Endothelial cell of umbilical vein (primary cell): ENCODE data around the gene FAM120A. TPM values are rescaled to one million over a fixed set of nuclear protein-coding genes. Genes with fewer than 3 reads are reported as not detected.
A peak's percentile ranks its signal among the peaks of the same experiment; 100 is the strongest.

Experiments used
- Bru-seq: library from RNA; stranded (reverse); fragments of 400-500 nt; gene quantifications from one replicate; lab custom pipeline; 2021; lab: Mats Ljungman, UMichigan
- BruChase-seq, 2 experiments: library from RNA; stranded (reverse); fragments of 400-500 nt; gene quantifications; one replicate each; lab custom pipeline; 2021; lab: Mats Ljungman, UMichigan
- BruUV-seq: library from RNA; stranded (reverse); fragments of 400-500 nt; replicated peaks from 2 replicates; lab custom pipeline; 2021; lab: Mats Ljungman, UMichigan
- CTCF ChIA-PET: fragments of 300-600, 350-600 bp; sonication (Branson Sonifier 250); formaldehyde crosslinking; loops from one replicate; lab custom pipeline; 2021; ENCODE audit warnings: antibody characterized with exemption, inconsistent platforms; lab: Charles Lee
- POLR2A ChIA-PET: fragments of 300-600, 350-600 bp; sonication (Branson Sonifier 250); formaldehyde crosslinking; loops from one replicate; lab custom pipeline; 2021; ENCODE audit warnings: antibody characterized with exemption, inconsistent platforms; lab: Charles Lee
- DNase-seq: peaks from one replicate; pipeline ENCODE4 v3.0.0-alpha.2; 2011; ENCODE audit warnings: low read depth, low spot score
- FAIRE-seq: peaks from 2 replicates; lab custom pipeline; 2011; peaks lifted over from hg19 to GRCh38; lab: Jason Lieb, UNC
- H2AFZ ChIP-seq: 2 replicates; pipeline ENCODE4 v1.6.0; 2012; ENCODE audit warnings: low read depth, low read length, control low read depth, inconsistent platforms
- H3K27ac ChIP-seq: 2 replicates; pipeline ENCODE4 v1.5.1; 2011; ENCODE audit warnings: low read depth, mild to moderate bottlenecking, control low read depth, low read length, moderate library complexity; ENCODE audit not compliant: insufficient read depth
- H3K27me3 ChIP-seq, 2 experiments: 2 replicates each; pipeline versions ENCODE4 v1.6.0 to v1.6.1; 2011; ENCODE audit warnings: low read length in 2 of 2, mixed read lengths in 1 of 2; ENCODE audit not compliant: control insufficient read depth in 2 of 2, insufficient read depth in 2 of 2
- H3K36me3 ChIP-seq, 2 experiments: 2 replicates in 1 of 2; 3 replicates in 1 of 2; pipeline ENCODE4 v1.5.1; 2011; ENCODE audit warnings: low read length in 2 of 2, mild to moderate bottlenecking in 1 of 2, moderate library complexity in 1 of 2; ENCODE audit not compliant: control insufficient read depth in 2 of 2, insufficient read depth in 2 of 2; ENCODE audit errors: extremely low read depth in 1 of 2
- H3K4me1 ChIP-seq: 3 replicates; pipeline ENCODE4 v1.5.1; 2011; ENCODE audit warnings: mild to moderate bottlenecking, low read length; ENCODE audit not compliant: control insufficient read depth, insufficient read depth; ENCODE audit errors: extremely low read depth
- H3K4me2 ChIP-seq: 2 replicates; pipeline ENCODE4 v1.6.1; 2011; ENCODE audit warnings: low read length, control low read depth, mixed read lengths; ENCODE audit not compliant: insufficient read depth
- H3K4me3 ChIP-seq, 3 experiments: fragments of 200-600 bp in 1 of 3; sonication (generic), shearing (Covaris generic) in 1 of 3; replicated peaks in 1 of 3; 2 replicates each; pipeline ENCODE4 v1.5.1; 2011 to 2016; ENCODE audit warnings: control low read depth in 3 of 3, low read length in 3 of 3, mild to moderate bottlenecking in 2 of 3, inconsistent platforms in 1 of 3, low read depth in 1 of 3, moderate library complexity in 1 of 3; ENCODE audit not compliant: insufficient read depth in 1 of 3
- H3K79me2 ChIP-seq: 2 replicates; pipeline ENCODE4 v1.6.0; 2012; ENCODE audit warnings: low read length, inconsistent platforms; ENCODE audit not compliant: control insufficient read depth, insufficient read depth
- H3K9ac ChIP-seq: replicated peaks from 2 replicates; pipeline ENCODE3; 2011; ENCODE audit warnings: low read length, control low read depth; ENCODE audit not compliant: insufficient read depth; ENCODE audit errors: extremely low read depth
- H3K9me1 ChIP-seq: replicated peaks from 3 replicates; pipeline ENCODE4 v1.6.0; 2011; ENCODE audit warnings: mild to moderate bottlenecking, low read length; ENCODE audit not compliant: control insufficient read depth, insufficient read depth; ENCODE audit errors: extremely low read depth
- H3K9me3 ChIP-seq: replicated peaks from 2 replicates; pipeline ENCODE4 v1.5.1; 2012; ENCODE audit warnings: low read length, inconsistent platforms; ENCODE audit not compliant: control insufficient read depth, insufficient read depth
- H4K20me1 ChIP-seq: replicated peaks from 2 replicates; pipeline ENCODE3; 2011; ENCODE audit warnings: mild to moderate bottlenecking, low read length; ENCODE audit not compliant: control insufficient read depth, insufficient read depth; ENCODE audit errors: extremely low read depth
- EZH2 ChIP-seq: IDR thresholded peaks from 2 replicates; pipeline ENCODE4 v1.6.1; 2012; ENCODE audit warnings: borderline replicate concordance, low read depth, mild to moderate bottlenecking, moderate library complexity, low read length, inconsistent platforms; ENCODE audit not compliant: severe bottlenecking
- FOS ChIP-seq: IDR thresholded peaks from 2 replicates; pipeline ENCODE4 v1.6.1; 2011; ENCODE audit warnings: mild to moderate bottlenecking, low read length, moderate library complexity, borderline replicate concordance; ENCODE audit not compliant: insufficient read depth
- GATA2 ChIP-seq: IDR thresholded peaks from 2 replicates; pipeline ENCODE4 v1.7.0; 2011; ENCODE audit warnings: low read depth, mild to moderate bottlenecking, moderate library complexity, mixed read lengths, low read length; ENCODE audit not compliant: insufficient read length, insufficient read depth
- JUN ChIP-seq: IDR thresholded peaks from 2 replicates; pipeline ENCODE4 v1.6.1; 2011; ENCODE audit warnings: borderline replicate concordance, low read depth; ENCODE audit not compliant: insufficient read length, insufficient read depth
- MYC ChIP-seq: IDR thresholded peaks from one replicate; pipeline ENCODE4 v1.6.1; 2011; ENCODE audit warnings: mild to moderate bottlenecking, low read depth, low read length
- POLR2A ChIP-seq: IDR thresholded peaks from 2 replicates; pipeline ENCODE4 v1.6.1; 2012; ENCODE audit warnings: low read depth, mild to moderate bottlenecking, control low read depth, low read length
- POLR2AphosphoS5 ChIP-seq: IDR thresholded peaks from 2 replicates; pipeline ENCODE4 v1.6.1; 2012; ENCODE audit warnings: low read depth, mild to moderate bottlenecking, control low read depth, low read length, moderate library complexity; ENCODE audit not compliant: insufficient read depth
- dilution Hi-C: fragments of 300-500 bp; cut with MboI; formaldehyde crosslinking; loops from one replicate; pipeline ENCODE4 v1.15.0; 2019; ENCODE audit warnings: low sequenced_read_pairs; ENCODE audit not compliant: extremely low pct_ligation_motif_present
- intact Hi-C: fragments of 100-400 bp; cut with micrococcal nuclease; formaldehyde crosslinking; loops from one replicate; pipeline ENCODE4 v1.10.0; 2022
- long read RNA-seq: library from polyadenylated mRNA; stranded (forward); transcript quantifications from one replicate; pipeline ENCODE4 v2.0.0, GENCODE V29; 2021
- polyA minus RNA-seq, 3 experiments: library from RNA; depleted of rRNA, polyadenylated mRNA; stranded (reverse); fragments of >200 nt; gene quantifications; 1 replicate in 1 of 3; 2 replicates in 2 of 3; pipeline ENCODE4 v1.2.3, GENCODE V29; 2011
- polyA plus RNA-seq, 4 experiments: library from polyadenylated mRNA; depleted of rRNA in 3 of 4; stranded (reverse) in 3 of 4; unstranded in 1 of 4; fragments of >200 nt; gene quantifications; 2 replicates each; pipeline versions ENCODE4 v1.2.1 to v1.2.3, GENCODE V29; 2011 to 2012; ENCODE audit warnings: missing spikeins in 1 of 4
- total RNA-seq: library from RNA; stranded (reverse); gene quantifications from 2 replicates; pipeline ENCODE4 v1.2.3, GENCODE V29; 2021
- TF ChIP-seq, protein P1 (sequence below), 2 donors: IDR thresholded peaks; 1 replicate in 1 of 2; 2 replicates in 1 of 2; pipeline ENCODE4 v1.5.1; 2011; ENCODE audit warnings: low read length in 2 of 2, mild to moderate bottlenecking in 2 of 2, moderate library complexity in 2 of 2, control low read depth in 1 of 2, inconsistent platforms in 1 of 2, low read depth in 1 of 2; ENCODE audit not compliant: insufficient read depth in 1 of 2; ENCODE audit errors: extremely low read depth in 1 of 2
- TF ChIP-seq, protein P2 (sequence below): IDR thresholded peaks from 2 replicates; pipeline ENCODE4 v1.6.1; 2011; ENCODE audit not compliant: insufficient read depth, insufficient read length

FAM120A gene, protein sequence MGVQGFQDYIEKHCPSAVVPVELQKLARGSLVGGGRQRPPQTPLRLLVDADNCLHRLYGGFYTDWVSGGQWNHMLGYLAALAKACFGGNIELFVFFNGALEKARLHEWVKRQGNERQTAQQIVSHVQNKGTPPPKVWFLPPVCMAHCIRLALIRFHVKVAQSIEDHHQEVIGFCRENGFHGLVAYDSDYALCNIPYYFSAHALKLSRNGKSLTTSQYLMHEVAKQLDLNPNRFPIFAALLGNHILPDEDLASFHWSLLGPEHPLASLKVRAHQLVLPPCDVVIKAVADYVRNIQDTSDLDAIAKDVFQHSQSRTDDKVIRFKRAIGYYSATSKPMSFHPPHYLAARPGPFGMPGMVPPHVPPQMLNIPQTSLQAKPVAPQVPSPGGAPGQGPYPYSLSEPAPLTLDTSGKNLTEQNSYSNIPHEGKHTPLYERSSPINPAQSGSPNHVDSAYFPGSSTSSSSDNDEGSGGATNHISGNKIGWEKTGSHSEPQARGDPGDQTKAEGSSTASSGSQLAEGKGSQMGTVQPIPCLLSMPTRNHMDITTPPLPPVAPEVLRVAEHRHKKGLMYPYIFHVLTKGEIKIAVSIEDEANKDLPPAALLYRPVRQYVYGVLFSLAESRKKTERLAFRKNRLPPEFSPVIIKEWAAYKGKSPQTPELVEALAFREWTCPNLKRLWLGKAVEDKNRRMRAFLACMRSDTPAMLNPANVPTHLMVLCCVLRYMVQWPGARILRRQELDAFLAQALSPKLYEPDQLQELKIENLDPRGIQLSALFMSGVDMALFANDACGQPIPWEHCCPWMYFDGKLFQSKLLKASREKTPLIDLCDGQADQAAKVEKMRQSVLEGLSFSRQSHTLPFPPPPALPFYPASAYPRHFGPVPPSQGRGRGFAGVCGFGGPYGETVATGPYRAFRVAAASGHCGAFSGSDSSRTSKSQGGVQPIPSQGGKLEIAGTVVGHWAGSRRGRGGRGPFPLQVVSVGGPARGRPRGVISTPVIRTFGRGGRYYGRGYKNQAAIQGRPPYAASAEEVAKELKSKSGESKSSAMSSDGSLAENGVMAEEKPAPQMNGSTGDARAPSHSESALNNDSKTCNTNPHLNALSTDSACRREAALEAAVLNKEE
- total RNA-seq (116 and 126 TPM in 2 replicates), polyA plus RNA-seq (62.6 and 66.8 TPM in 2 replicates), polyA minus RNA-seq (131 and 141 TPM in 2 replicates), Bru-seq, nascent RNA (percentile 91 among the genes with signal in this experiment), BruChase-seq, experiment 1, labeled RNA remaining after a 6-hour chase (percentile 88 among the genes with signal in this experiment), BruChase-seq, experiment 2, labeled RNA remaining after a 2-hour chase (percentile 85 among the genes with signal in this experiment)
- 70.5 and 71.0 TPM in 2 replicates for polyA plus RNA-seq (2011; cell fraction: cytosol; rRNA removed)
- polyA plus RNA-seq (2011; cell fraction: nucleus; rRNA removed), result 72.3 and 84.7 TPM in 2 replicates
- 100 and 102 TPM in 2 replicates for polyA plus RNA-seq (2012)
- 142 TPM for polyA minus RNA-seq (2011; cell fraction: cytosol; rRNA and poly(A)+ RNA removed)
- polyA minus RNA-seq (2011; cell fraction: nucleus; rRNA and poly(A)+ RNA removed), result 124 and 134 TPM in 2 replicates
- long read RNA-seq, full-length matches to known transcripts, result 12 of 104 reads
- long read RNA-seq, partial matches to known transcripts, result 79 of 104 reads
- long read RNA-seq, other reads (novel, unspliced or antisense), result 13 of 104 reads

DNA sequence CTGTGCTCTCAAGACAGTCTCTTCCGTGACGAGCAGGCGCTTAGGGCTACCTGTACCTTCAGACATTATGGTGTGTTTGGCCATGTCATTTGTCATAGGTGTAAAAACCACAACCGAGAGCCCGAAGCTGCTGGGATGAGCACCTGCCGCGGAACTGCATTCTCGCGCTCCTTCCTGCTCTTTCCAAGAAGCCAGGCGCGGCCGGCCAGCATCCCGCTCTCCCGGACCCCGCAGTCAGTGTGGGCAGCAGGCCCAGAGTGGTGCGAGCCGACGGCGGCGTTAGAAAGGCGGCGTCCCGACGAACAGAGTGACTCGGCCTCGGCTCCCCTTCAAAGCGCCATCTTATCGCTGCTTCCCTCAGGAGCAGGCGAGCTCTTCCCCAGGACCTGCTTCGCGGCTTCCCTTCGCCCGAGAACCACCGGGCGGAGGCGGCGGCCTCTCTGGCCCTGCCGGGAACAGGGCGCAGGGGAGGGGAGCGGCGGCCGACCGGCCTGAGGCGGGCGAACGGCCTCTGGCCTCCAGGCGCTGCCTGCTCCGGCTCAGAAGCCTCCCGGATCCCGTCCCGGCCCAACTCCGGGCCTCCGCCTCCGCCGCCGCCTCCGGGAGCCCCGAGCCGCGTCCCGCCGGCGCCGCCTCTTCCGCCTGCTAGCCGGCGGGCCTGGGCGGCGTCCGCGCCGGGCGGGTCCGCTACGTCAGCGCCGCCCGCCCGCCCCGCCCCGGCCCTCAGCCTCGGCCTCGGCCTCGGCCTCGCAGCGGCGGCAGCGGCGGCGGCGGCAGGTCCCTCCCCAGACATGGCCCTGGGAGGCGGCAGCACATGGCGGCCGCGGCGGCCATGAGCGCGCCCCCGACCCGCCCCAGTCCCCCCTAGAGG lies at the start of gene FAM120A:
Gene FAM120A, plus strand, starts transcription at position 741 of the 871 bp plus-strand sequence. CDS start 231 bp downstream, outside the sequence.
- dilution Hi-C loops, result no loop called here
- POLR2A ChIA-PET, result interaction anchor here (1.7 kb wide), 1 partner anchor 115 kb away, joined by 6 read pairs; no protein-coding TSS in a partner anchor

More for the DNA sequence above, at the start of gene FAM120A:
- Histone ChIP-seq H3K9me3 (no peaks in the 10 kb centered on the region), H3K79me2 (peaks cover 58% of the 10 kb centered on the region), H3K4me2 (peak within 1 kb of the TSS; percentile 91), H3K4me3 (peak within 1 kb of the TSS; percentile 85 to 99 (median 88)), H4K20me1 (peaks cover 4% of the 10 kb centered on the region), H3K9me1 (no peaks in the 10 kb centered on the region), H3K36me3 (peaks cover 8 to 12% of the 10 kb centered on the region in 2 experiments), H3K27ac (peak within 1 kb of the TSS; percentile 90), H3K27me3 (no peaks in the 10 kb centered on the region), H3K4me1 (peaks cover 11% of the 10 kb centered on the region), H3K9ac (peak within 1 kb of the TSS; percentile 89), H2AFZ (peak within 1 kb of the TSS; percentile 92)
- intact Hi-C loops, result loop anchor here (5.0 kb wide), 2 partner anchors 51 to 71 kb away; no protein-coding TSS in a partner anchor
- FAIRE-seq (peak; percentile 26), DNase-seq (peak; percentile 71)
- CTCF ChIA-PET, result interaction anchor here (3.1 kb wide), 1 partner anchor 115 kb away, joined by 36 read pairs; no protein-coding TSS in a partner anchor
- BruUV-seq, result no TSS peak
- TF ChIP-seq EZH2, result no peak
- TF ChIP-seq POLR2AphosphoS5, result peak; percentile 90
- no peak for TF ChIP-seq FOS
- TF ChIP-seq, protein P1, sequence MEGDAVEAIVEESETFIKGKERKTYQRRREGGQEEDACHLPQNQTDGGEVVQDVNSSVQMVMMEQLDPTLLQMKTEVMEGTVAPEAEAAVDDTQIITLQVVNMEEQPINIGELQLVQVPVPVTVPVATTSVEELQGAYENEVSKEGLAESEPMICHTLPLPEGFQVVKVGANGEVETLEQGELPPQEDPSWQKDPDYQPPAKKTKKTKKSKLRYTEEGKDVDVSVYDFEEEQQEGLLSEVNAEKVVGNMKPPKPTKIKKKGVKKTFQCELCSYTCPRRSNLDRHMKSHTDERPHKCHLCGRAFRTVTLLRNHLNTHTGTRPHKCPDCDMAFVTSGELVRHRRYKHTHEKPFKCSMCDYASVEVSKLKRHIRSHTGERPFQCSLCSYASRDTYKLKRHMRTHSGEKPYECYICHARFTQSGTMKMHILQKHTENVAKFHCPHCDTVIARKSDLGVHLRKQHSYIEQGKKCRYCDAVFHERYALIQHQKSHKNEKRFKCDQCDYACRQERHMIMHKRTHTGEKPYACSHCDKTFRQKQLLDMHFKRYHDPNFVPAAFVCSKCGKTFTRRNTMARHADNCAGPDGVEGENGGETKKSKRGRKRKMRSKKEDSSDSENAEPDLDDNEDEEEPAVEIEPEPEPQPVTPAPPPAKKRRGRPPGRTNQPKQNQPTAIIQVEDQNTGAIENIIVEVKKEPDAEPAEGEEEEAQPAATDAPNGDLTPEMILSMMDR (IDR thresholded peaks at IDR 0.05; ENCODE audit: extremely low read depth in 1 of 2, insufficient read depth in 1 of 2, low read depth in 1 of 2, low read length in 2 of 2), result no peak
- TF ChIP-seq MYC, result peak; percentile 9
- peak; percentile 72 for TF ChIP-seq POLR2A
- no peak for TF ChIP-seq JUN
- TF ChIP-seq GATA2, result no peak
- TF ChIP-seq, protein P2, sequence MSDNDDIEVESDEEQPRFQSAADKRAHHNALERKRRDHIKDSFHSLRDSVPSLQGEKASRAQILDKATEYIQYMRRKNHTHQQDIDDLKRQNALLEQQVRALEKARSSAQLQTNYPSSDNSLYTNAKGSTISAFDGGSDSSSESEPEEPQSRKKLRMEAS, result no peak
